GM23338 (cell line): ENCODE results near the gene FAM78A. TPM values are rescaled to one million over a fixed set of nuclear protein-coding genes. Genes with fewer than 3 reads are reported as not detected.
A peak's percentile ranks its signal among the peaks of the same experiment; 100 is the strongest.

ENCODE experiments used
- ATAC-seq: fragments of 200-7000 bp; cut with Tn5 transposase; 3 replicates; pipeline ENCODE4 v1.9.1; 2020
- DNase-seq: peaks from one replicate; pipeline ENCODE4 v3.0.0-alpha.2; 2015; ENCODE audit warnings: low spot score
- H2AFZ ChIP-seq: fragments of 200-600 bp; sonication (generic); 2 replicates; pipeline ENCODE4 v1.8.0; 2016; ENCODE audit warnings: antibody characterized with exemption, mild to moderate bottlenecking, moderate library complexity
- H3F3A ChIP-seq: fragments of 200-600 bp; sonication (generic); replicated peaks from 2 replicates; pipeline ENCODE4 v1.8.0; 2017; ENCODE audit warnings: antibody characterized with exemption, mixed run types, low read depth
- H3K27ac ChIP-seq: fragments of 200-600 bp; sonication (generic); 2 replicates; pipeline ENCODE4 v1.6.1; 2016; ENCODE audit warnings: low read depth
- H3K27me3 ChIP-seq: fragments of 200-600 bp; sonication (generic); 2 replicates; pipeline ENCODE4 v1.8.0; 2016; ENCODE audit warnings: mild to moderate bottlenecking, mixed run types, moderate library complexity; ENCODE audit not compliant: insufficient read depth
- H3K36me3 ChIP-seq: fragments of 200-600 bp; sonication (generic); 2 replicates; pipeline ENCODE4 v1.8.0; 2016; ENCODE audit warnings: mild to moderate bottlenecking; ENCODE audit not compliant: insufficient read depth
- H3K4me1 ChIP-seq: fragments of 200-600 bp; sonication (generic); 2 replicates; pipeline ENCODE4 v1.8.0; 2016; ENCODE audit warnings: mild to moderate bottlenecking, moderate library complexity; ENCODE audit not compliant: insufficient read depth
- H3K4me2 ChIP-seq: fragments of 200-600 bp; sonication (generic); 2 replicates; pipeline ENCODE4 v1.7.1; 2017; ENCODE audit warnings: mixed run types
- H3K4me3 ChIP-seq: fragments of 200-600 bp; sonication (generic); 2 replicates; pipeline ENCODE4 v1.6.1; 2016; ENCODE audit warnings: mixed run types
- H3K79me2 ChIP-seq: fragments of 200-600 bp; sonication (generic); replicated peaks from 2 replicates; pipeline ENCODE4 v1.8.0; 2017; ENCODE audit warnings: mild to moderate bottlenecking; ENCODE audit not compliant: insufficient read depth
- H3K9me2 ChIP-seq: fragments of 200-600 bp; sonication (generic); 2 replicates; pipeline ENCODE4 v1.8.0; 2017; ENCODE audit not compliant: insufficient read depth
- H4K20me1 ChIP-seq: fragments of 200-600 bp; sonication (generic); replicated peaks from 2 replicates; pipeline ENCODE4 v1.8.0; 2017; ENCODE audit warnings: mild to moderate bottlenecking; ENCODE audit not compliant: insufficient read depth
- H3K27ac Mint-ChIP-seq: 2 replicates; pipeline ENCODE4 v1.8.0; 2020; ENCODE audit warnings: inconsistent platforms, mild to moderate bottlenecking, moderate library complexity, mixed read lengths
- H3K27me3 Mint-ChIP-seq: 3 replicates; pipeline ENCODE4 v1.8.0; 2022; ENCODE audit warnings: low read depth, mild to moderate bottlenecking, moderate library complexity, mixed read lengths, inconsistent platforms; ENCODE audit not compliant: insufficient read depth, poor library complexity
- H3K36me3 Mint-ChIP-seq: 3 replicates; pipeline ENCODE4 v1.8.0; 2021; ENCODE audit warnings: low read depth, mild to moderate bottlenecking, inconsistent platforms, moderate library complexity, mixed read lengths
- H3K4me1 Mint-ChIP-seq: 3 replicates; pipeline ENCODE4 v1.8.0; 2020; ENCODE audit warnings: mild to moderate bottlenecking, inconsistent platforms, mixed read lengths
- H3K4me3 Mint-ChIP-seq: 3 replicates; pipeline ENCODE4 v1.8.0; 2021; ENCODE audit warnings: moderate library complexity, mild to moderate bottlenecking, inconsistent platforms, mixed read lengths
- H3K9me3 Mint-ChIP-seq: 3 replicates; pipeline ENCODE4 v1.8.0; 2020; ENCODE audit warnings: moderate library complexity, mild to moderate bottlenecking, inconsistent platforms, mixed read lengths
- CREB1 ChIP-seq: fragments of 250-450 bp; sonication (Bioruptor Pico); IDR thresholded peaks from 2 replicates; pipeline ENCODE4 v1.5.0; 2020; ENCODE audit warnings: low read depth, mild to moderate bottlenecking, moderate library complexity
- EZH2 ChIP-seq: fragments of 200-600 bp; sonication (generic); IDR thresholded peaks from one replicate; pipeline ENCODE4 v1.8.0; 2017; ENCODE audit warnings: antibody characterized with exemption, mild to moderate bottlenecking, low read depth; ENCODE audit not compliant: unreplicated experiment
- EZH2phosphoT487 ChIP-seq: fragments of 200-600 bp; sonication (generic); IDR thresholded peaks from one replicate; pipeline ENCODE4 v1.8.1; 2018; ENCODE audit warnings: antibody characterized with exemption; ENCODE audit not compliant: unreplicated experiment
- JUNB ChIP-seq: IDR thresholded peaks from one replicate; pipeline ENCODE4 v1.6.1; 2016; ENCODE audit warnings: antibody characterized with exemption; ENCODE audit not compliant: unreplicated experiment
- NANOG ChIP-seq: IDR thresholded peaks from 2 replicates; pipeline ENCODE4 v1.6.1; 2016; ENCODE audit warnings: antibody characterized with exemption, borderline replicate concordance
- POLR2AphosphoS5 ChIP-seq: IDR thresholded peaks from 2 replicates; pipeline ENCODE4 v1.6.1; 2016; ENCODE audit warnings: antibody characterized with exemption, low read depth
- STAT1 ChIP-seq: IDR thresholded peaks from one replicate; pipeline ENCODE4 v1.6.1; 2016; ENCODE audit warnings: antibody characterized with exemption; ENCODE audit not compliant: unreplicated experiment
- ZNF114 ChIP-seq: fragments of 250-450 bp; sonication (Bioruptor Pico); IDR thresholded peaks from 2 replicates; pipeline ENCODE4 v1.5.0; 2020; ENCODE audit warnings: mild to moderate bottlenecking, moderate library complexity
- ZNF331 ChIP-seq: fragments of 250-450 bp; sonication (Bioruptor Pico); IDR thresholded peaks from 2 replicates; pipeline ENCODE4 v1.5.0; 2020; ENCODE audit warnings: low read depth, mild to moderate bottlenecking, moderate library complexity
- polyA plus RNA-seq: library from polyadenylated mRNA; unstranded; fragments of >200 nt; fragmentation: Nextera tagmentation; extraction: Ambion mirVana; gene quantifications from 2 replicates; pipeline ENCODE4 v1.2.1, GENCODE V29; 2016
- total RNA-seq: library from RNA; depleted of rRNA; stranded (reverse); fragments of >200 nt; shearing (Covaris generic); gene quantifications from 2 replicates; pipeline ENCODE4 v1.2.3, GENCODE V29; 2014
- TF ChIP-seq, protein P1 (sequence below), 2 experiments: fragments of 200-600 bp in 1 of 2; sonication (generic) in 1 of 2; conservative IDR thresholded peaks; 2 replicates each; pipeline versions ENCODE4 v1.5.1 to v1.6.1; 2016 to 2017; ENCODE audit warnings: antibody characterized with exemption in 2 of 2, low read depth in 2 of 2, mild to moderate bottlenecking in 2 of 2, moderate library complexity in 1 of 2
- TF ChIP-seq, protein P2 (sequence below): IDR thresholded peaks from one replicate; pipeline ENCODE4 v1.6.1; 2018; ENCODE audit warnings: antibody characterized with exemption; ENCODE audit not compliant: unreplicated experiment
- TF ChIP-seq, protein P3 (sequence below): IDR thresholded peaks from 2 replicates; pipeline ENCODE4 v1.6.1; 2016; ENCODE audit warnings: antibody characterized with exemption

FAM78A gene
- total and polyA plus RNA-seq, 2 experiments from 2014 or later, result 0.57 to 2.1 TPM

DNA sequence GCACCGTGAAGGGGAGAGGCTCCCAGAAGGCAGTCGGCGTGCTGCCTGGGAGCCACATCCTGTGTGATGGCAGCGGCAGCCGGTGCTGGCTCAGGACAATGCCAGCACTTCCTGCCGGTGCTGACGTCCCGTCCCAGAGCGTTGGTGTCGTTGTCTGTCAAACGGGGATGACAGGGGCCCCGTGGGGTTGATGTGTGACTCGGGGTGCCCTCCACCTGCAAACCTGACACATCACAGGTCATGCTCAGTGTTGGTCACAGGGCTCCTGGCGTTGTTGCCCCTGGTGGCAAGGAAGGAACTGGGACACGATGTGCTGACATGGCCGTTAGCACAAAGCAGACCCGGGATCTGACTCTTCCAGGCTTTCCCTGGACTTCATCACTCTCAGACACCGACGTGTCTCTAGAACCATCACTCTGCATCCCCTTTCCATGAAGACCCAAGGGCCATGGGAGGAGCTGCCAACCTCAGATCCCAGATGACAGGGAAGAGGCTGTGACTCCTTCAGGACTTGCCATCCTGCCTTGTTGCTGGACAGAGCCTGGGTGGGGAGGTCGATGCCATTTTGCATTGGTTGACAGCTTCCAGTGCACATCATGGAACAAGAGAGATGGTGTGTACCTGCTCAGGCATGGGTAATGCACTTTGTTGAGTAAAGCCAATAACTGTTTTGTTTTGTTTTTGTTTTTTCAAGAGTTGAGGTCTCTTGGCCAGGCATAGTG is 34.7 kb upstream of the FAM78A start:
- no peaks in the 10 kb centered on the region for H3K36me3 ChIP-seq
- peak; percentile 49 for ATAC-seq
- H2AFZ ChIP-seq, result peak overlapping the region; percentile 72; the same call in 1 of the 2 replicates

DNA sequence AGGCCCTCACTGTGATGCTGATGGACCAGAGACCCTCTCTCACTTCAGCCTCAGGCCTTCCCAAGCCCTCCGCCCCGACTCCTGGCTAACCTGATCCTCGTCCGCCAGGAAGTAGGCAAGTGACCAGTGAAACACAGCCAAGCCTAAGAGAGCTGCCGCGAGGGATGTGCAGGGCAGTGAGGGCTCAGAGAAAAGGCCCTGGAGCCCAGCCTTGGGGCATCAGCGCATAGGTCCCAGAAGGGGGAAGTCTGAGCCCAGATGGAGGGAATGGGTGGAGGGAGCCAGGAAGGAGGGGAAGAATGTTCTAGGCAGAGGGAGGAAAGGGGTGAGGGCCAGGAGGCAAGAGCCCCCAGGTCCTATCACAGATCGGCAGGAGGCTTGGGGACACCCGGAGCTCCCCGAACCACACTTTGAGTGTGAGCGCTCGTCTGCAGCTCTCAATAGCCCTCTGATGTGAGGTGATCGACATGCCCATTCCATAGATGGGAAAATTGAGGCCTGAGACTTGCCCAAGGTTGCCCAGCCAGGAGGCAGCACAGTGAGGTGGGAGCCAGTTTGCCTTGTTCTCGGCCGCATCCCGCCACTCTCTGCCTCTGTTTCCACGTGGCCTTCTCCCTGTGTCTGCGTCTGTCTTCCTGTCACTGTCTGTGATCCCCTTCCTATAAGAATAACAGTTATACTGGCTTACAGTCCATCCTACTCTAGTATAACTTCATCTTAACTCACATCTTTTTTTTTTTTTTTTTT is 33.4 kb upstream of the FAM78A start:
- H3K4me2 ChIP-seq, result no peak overlapping the region
- no peak overlapping the region for H3K4me3 ChIP-seq
- no peak overlapping the region for H3K27ac ChIP-seq
- H3K4me1 ChIP-seq, result no peaks in the 10 kb centered on the region
- no peak overlapping the region for H3K4me3 Mint-ChIP-seq
- DNase-seq (no peak), ATAC-seq (no peak)
- no peak overlapping the region for H2AFZ ChIP-seq
- peaks cover 6% of the 10 kb centered on the region; the same call in 1 of the 3 replicates for H3K4me1 Mint-ChIP-seq
- H3K27me3 Mint-ChIP-seq, result peaks cover 14% of the 10 kb centered on the region
- peaks cover 3% of the 10 kb centered on the region; the same call in 1 of the 2 replicates for H3F3A ChIP-seq
- H4K20me1 ChIP-seq, result no peaks in the 10 kb centered on the region
- no peaks in the 10 kb centered on the region for H3K27me3 ChIP-seq
- no peaks in the 10 kb centered on the region for H3K36me3 ChIP-seq
- H3K36me3 Mint-ChIP-seq, result no peaks in the 10 kb centered on the region; the same call in 2 of the 3 replicates
- H3K9me2 ChIP-seq, result no peaks in the 10 kb centered on the region
- H3K27ac Mint-ChIP-seq, result no peak overlapping the region
- no peaks in the 10 kb centered on the region for H3K9me3 Mint-ChIP-seq
- H3K79me2 ChIP-seq, result no peaks in the 10 kb centered on the region
- TF ChIP-seq CREB1 (CRISPR knock-in tag), result no peak
- no peak for TF ChIP-seq NANOG
- TF ChIP-seq EZH2, result no peak
- TF ChIP-seq, protein P1, sequence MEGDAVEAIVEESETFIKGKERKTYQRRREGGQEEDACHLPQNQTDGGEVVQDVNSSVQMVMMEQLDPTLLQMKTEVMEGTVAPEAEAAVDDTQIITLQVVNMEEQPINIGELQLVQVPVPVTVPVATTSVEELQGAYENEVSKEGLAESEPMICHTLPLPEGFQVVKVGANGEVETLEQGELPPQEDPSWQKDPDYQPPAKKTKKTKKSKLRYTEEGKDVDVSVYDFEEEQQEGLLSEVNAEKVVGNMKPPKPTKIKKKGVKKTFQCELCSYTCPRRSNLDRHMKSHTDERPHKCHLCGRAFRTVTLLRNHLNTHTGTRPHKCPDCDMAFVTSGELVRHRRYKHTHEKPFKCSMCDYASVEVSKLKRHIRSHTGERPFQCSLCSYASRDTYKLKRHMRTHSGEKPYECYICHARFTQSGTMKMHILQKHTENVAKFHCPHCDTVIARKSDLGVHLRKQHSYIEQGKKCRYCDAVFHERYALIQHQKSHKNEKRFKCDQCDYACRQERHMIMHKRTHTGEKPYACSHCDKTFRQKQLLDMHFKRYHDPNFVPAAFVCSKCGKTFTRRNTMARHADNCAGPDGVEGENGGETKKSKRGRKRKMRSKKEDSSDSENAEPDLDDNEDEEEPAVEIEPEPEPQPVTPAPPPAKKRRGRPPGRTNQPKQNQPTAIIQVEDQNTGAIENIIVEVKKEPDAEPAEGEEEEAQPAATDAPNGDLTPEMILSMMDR (conservative IDR thresholded peaks at IDR 0.05; ENCODE audit: low read depth in 2 of 2), result no peak
- no peak for TF ChIP-seq POLR2AphosphoS5
- TF ChIP-seq, protein P2, sequence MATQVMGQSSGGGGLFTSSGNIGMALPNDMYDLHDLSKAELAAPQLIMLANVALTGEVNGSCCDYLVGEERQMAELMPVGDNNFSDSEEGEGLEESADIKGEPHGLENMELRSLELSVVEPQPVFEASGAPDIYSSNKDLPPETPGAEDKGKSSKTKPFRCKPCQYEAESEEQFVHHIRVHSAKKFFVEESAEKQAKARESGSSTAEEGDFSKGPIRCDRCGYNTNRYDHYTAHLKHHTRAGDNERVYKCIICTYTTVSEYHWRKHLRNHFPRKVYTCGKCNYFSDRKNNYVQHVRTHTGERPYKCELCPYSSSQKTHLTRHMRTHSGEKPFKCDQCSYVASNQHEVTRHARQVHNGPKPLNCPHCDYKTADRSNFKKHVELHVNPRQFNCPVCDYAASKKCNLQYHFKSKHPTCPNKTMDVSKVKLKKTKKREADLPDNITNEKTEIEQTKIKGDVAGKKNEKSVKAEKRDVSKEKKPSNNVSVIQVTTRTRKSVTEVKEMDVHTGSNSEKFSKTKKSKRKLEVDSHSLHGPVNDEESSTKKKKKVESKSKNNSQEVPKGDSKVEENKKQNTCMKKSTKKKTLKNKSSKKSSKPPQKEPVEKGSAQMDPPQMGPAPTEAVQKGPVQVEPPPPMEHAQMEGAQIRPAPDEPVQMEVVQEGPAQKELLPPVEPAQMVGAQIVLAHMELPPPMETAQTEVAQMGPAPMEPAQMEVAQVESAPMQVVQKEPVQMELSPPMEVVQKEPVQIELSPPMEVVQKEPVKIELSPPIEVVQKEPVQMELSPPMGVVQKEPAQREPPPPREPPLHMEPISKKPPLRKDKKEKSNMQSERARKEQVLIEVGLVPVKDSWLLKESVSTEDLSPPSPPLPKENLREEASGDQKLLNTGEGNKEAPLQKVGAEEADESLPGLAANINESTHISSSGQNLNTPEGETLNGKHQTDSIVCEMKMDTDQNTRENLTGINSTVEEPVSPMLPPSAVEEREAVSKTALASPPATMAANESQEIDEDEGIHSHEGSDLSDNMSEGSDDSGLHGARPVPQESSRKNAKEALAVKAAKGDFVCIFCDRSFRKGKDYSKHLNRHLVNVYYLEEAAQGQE, result no peak
- no peak for TF ChIP-seq JUNB
- TF ChIP-seq EZH2phosphoT487, result no peak
- no peak for TF ChIP-seq STAT1
- TF ChIP-seq, protein P3, sequence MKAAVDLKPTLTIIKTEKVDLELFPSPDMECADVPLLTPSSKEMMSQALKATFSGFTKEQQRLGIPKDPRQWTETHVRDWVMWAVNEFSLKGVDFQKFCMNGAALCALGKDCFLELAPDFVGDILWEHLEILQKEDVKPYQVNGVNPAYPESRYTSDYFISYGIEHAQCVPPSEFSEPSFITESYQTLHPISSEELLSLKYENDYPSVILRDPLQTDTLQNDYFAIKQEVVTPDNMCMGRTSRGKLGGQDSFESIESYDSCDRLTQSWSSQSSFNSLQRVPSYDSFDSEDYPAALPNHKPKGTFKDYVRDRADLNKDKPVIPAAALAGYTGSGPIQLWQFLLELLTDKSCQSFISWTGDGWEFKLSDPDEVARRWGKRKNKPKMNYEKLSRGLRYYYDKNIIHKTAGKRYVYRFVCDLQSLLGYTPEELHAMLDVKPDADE, result no peak
- TF ChIP-seq ZNF331, result no peak

More for the DNA sequence above, 34.7 kb upstream of the FAM78A start:
- Histone ChIP-seq H3K79me2 (no peaks in the 10 kb centered on the region), H3K9me2 (no peaks in the 10 kb centered on the region), H3K4me2 (no peak overlapping the region), H3K4me1 (no peaks in the 10 kb centered on the region), H3K27me3 (no peaks in the 10 kb centered on the region), H4K20me1 (no peaks in the 10 kb centered on the region), H3F3A (peaks cover 3% of the 10 kb centered on the region; the same call in 1 of the 2 replicates), H3K4me3 (no peak overlapping the region), H3K27ac (no peak overlapping the region)
- H3K4me3 Mint-ChIP-seq, result no peak overlapping the region
- H3K27me3 Mint-ChIP-seq, result peaks cover 16% of the 10 kb centered on the region
- DNase-seq, result peak; percentile 48
- H3K27ac Mint-ChIP-seq, result no peak overlapping the region
- H3K9me3 Mint-ChIP-seq, result no peaks in the 10 kb centered on the region
- H3K4me1 Mint-ChIP-seq, result peaks cover 4% of the 10 kb centered on the region; the same call in 1 of the 3 replicates
- TF ChIP-seq STAT1, result no peak
- TF ChIP-seq CREB1 (CRISPR knock-in tag), result no peak
- no peak for TF ChIP-seq NANOG
- TF ChIP-seq ZNF114 (CRISPR knock-in tag), result no peak
- H3K36me3 Mint-ChIP-seq, result no peaks in the 10 kb centered on the region; the same call in 2 of the 3 replicates
